CD4-positive, alpha-beta T cell (primary cell): ENCODE data around the gene MACROD2. TPM values are rescaled to one million over a fixed set of nuclear protein-coding genes. Genes with fewer than 3 reads are reported as not detected.

ENCODE experiments used
- ATAC-seq: fragments of 200-7000 bp; cut with Tn5 transposase; one replicate; pipeline ENCODE4 v1.10.0; 2022; ENCODE audit warnings: mild to moderate bottlenecking; ENCODE audit not compliant: poor library complexity
- CTCF ChIA-PET: fragments of 350-600 bp; sonication (Branson Sonifier 250); formaldehyde crosslinking; loops from one replicate; lab custom pipeline; 2021; ENCODE audit warnings: antibody characterized with exemption, inconsistent platforms; lab: Charles Lee
- POLR2A ChIA-PET: fragments of 350-600 bp; sonication (Branson Sonifier 250); formaldehyde crosslinking; loops from one replicate; lab custom pipeline; 2021; ENCODE audit warnings: antibody characterized with exemption, inconsistent platforms; lab: Charles Lee
- DNase-seq, 14 experiments: peaks; one replicate each; pipeline ENCODE4 v3.0.0-alpha.2; 2013 to 2020; ENCODE audit warnings: mixed read lengths in 2 of 14
- H3K27ac ChIP-seq, 2 donors: one replicate each; pipeline versions ENCODE4 v1.5.1 to v1.7.0; 2013; ENCODE audit warnings: low read length in 2 of 2, low read depth in 1 of 2, mild to moderate bottlenecking in 1 of 2
- H3K27me3 ChIP-seq, 2 experiments: 1 replicate in 1 of 2; 2 replicates in 1 of 2; pipeline versions ENCODE4 v1.6.1 to v1.7.0; 2013; ENCODE audit warnings: low read length in 2 of 2, control low read depth in 1 of 2, mild to moderate bottlenecking in 1 of 2, moderate library complexity in 1 of 2; ENCODE audit not compliant: insufficient read depth in 2 of 2, control insufficient read depth in 1 of 2
- H3K36me3 ChIP-seq: one replicate; pipeline ENCODE4 v1.6.1; 2013; ENCODE audit warnings: low read length, control low read depth; ENCODE audit not compliant: insufficient read depth
- H3K4me1 ChIP-seq: one replicate; pipeline ENCODE4 v1.6.1; 2013; ENCODE audit warnings: low read length, control low read depth; ENCODE audit not compliant: insufficient read depth
- H3K4me3 ChIP-seq: one replicate; pipeline ENCODE4 v1.5.1; 2013; ENCODE audit warnings: mild to moderate bottlenecking, low read length, moderate library complexity
- H3K9me3 ChIP-seq, 2 experiments: 1 replicate in 1 of 2; 2 replicates in 1 of 2; pipeline versions ENCODE4 v1.6.1 to v1.7.0; 2013; ENCODE audit warnings: low read length in 2 of 2, mild to moderate bottlenecking in 2 of 2, control low read depth in 1 of 2, moderate library complexity in 1 of 2; ENCODE audit not compliant: control insufficient read depth in 1 of 2, insufficient read depth in 1 of 2
- H3K27ac Mint-ChIP-seq: one replicate; pipeline ENCODE4 v1.8.0; 2020; ENCODE audit warnings: mixed read lengths
- H3K27me3 Mint-ChIP-seq: one replicate; pipeline ENCODE4 v1.8.0; 2021; ENCODE audit warnings: mixed read lengths
- H3K36me3 Mint-ChIP-seq: one replicate; pipeline ENCODE4 v1.8.0; 2021; ENCODE audit warnings: low read depth, mixed read lengths
- H3K4me1 Mint-ChIP-seq: one replicate; pipeline ENCODE4 v1.8.0; 2021; ENCODE audit warnings: low read depth, mixed read lengths
- H3K4me3 Mint-ChIP-seq: one replicate; pipeline ENCODE4 v1.8.0; 2020; ENCODE audit warnings: mild to moderate bottlenecking, mixed read lengths
- H3K9me3 Mint-ChIP-seq: one replicate; pipeline ENCODE4 v1.8.0; 2020; ENCODE audit warnings: mixed read lengths
- CTCF ChIP-seq: fragments of 200-600 bp; IDR thresholded peaks from one replicate; pipeline ENCODE4 v1.8.0; 2022; ENCODE audit warnings: antibody characterized with exemption, mild to moderate bottlenecking
- intact Hi-C, 2 experiments: fragments of 100-400 bp; cut with DNase I in 1 of 2; cut with micrococcal nuclease in 1 of 2; formaldehyde crosslinking; loops; one replicate each; pipeline versions ENCODE4 v1.15.1 to v1.9.0; 2023 to 2025; cut with DNase I, micrococcal nuclease
- total RNA-seq, 174 experiments: library from RNA in 2 of 174; stranded (reverse) in 2 of 174; gene quantifications; one replicate each; pipeline ENCODE4 v1.2.3 and lab custom pipeline; 2021 to 2026

MACROD2 gene
- total RNA-seq, 2 experiments from 2014 or later: not detected

- no peak overlapping the region for H3K27ac Mint-ChIP-seq
- H3K4me1 ChIP-seq: no peaks in the 10 kb centered on the region
- ATAC-seq: no peak
- H3K36me3 Mint-ChIP-seq: no peaks in the 10 kb centered on the region
- intact Hi-C loops: no loop called here
- no peak for TF ChIP-seq CTCF
- H3K27me3 ChIP-seq: no peaks in the 10 kb centered on the region
- no peak overlapping the region for H3K4me3 Mint-ChIP-seq
- CTCF ChIA-PET: no interaction called here
- peaks cover 0 to 22% of the 10 kb centered on the region in 2 experiments for H3K9me3 ChIP-seq
- H3K9me3 Mint-ChIP-seq: no peaks in the 10 kb centered on the region
- H3K36me3 ChIP-seq: no peaks in the 10 kb centered on the region
- H3K27me3 Mint-ChIP-seq: no peaks in the 10 kb centered on the region
- POLR2A ChIA-PET: no interaction called here
- no peak for DNase-seq
- no peak overlapping the region for H3K27ac ChIP-seq
- H3K4me1 Mint-ChIP-seq: no peaks in the 10 kb centered on the region
- no peak overlapping the region for H3K4me3 ChIP-seq
These were observed 1038.6 kb downstream of the MACROD2 start for GRCh38 chr20:15033891-15034290.

- no peaks in the 10 kb centered on the region for H3K27me3 ChIP-seq
- intact Hi-C loops: no loop called here
- Mint-ChIP-seq H3K9me3 (peaks cover 2% of the 10 kb centered on the region), H3K27me3 (no peaks in the 10 kb centered on the region), H3K4me3 (no peak overlapping the region), H3K36me3 (no peaks in the 10 kb centered on the region), H3K27ac (no peak overlapping the region), H3K4me1 (no peaks in the 10 kb centered on the region)
- H3K27ac ChIP-seq: no peak overlapping the region
- no peak overlapping the region for H3K4me3 ChIP-seq
- H3K4me1 ChIP-seq: no peaks in the 10 kb centered on the region
- H3K9me3 ChIP-seq: peaks cover 0 to 10% of the 10 kb centered on the region in 2 experiments
- no peak for ATAC-seq
- POLR2A ChIA-PET: no interaction called here
- no peak for TF ChIP-seq CTCF
- no peak for DNase-seq
- H3K36me3 ChIP-seq: no peaks in the 10 kb centered on the region
- CTCF ChIA-PET: no interaction called here
These were observed 1041.6 kb downstream of the MACROD2 start for GRCh38 chr20:15036948-15037347.

DNA sequence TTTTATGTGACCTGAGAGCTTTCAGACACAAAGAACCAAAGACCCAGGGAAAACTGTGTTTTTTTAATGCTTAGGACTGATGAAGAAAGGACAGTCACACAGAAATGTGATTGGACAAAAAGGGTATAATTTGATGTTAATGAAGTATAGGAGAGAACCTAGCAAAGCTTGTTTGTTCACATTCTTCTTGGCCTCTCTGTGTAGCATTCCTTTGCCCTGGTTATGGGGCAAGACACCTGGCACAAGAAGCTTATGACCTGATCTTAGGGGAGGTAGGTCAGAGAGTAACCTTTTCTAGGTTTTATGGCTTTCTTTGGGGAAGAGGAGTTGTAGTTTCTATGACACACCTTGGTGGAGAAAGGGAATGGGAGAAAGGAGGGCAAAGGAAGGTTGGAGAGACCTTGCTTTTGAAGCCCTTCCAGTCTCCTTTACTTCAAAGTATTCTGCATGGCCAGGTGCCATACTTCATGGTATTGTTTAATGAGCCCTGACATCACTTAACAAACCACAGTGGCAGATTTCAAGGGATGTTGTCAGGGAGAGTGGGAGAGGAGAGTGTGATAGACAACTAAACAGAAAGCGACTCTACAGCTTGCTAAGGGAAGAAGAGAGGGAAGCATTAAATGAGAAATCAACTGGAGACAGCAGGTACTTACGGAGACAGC, 1043.9 kb downstream of the MACROD2 start:
- peaks cover 2% of the 10 kb centered on the region for H3K9me3 Mint-ChIP-seq
- H3K36me3 Mint-ChIP-seq: no peaks in the 10 kb centered on the region
- Histone ChIP-seq H3K9me3 (peaks cover 0 to 9% of the 10 kb centered on the region in 2 experiments), H3K27ac (no peak overlapping the region), H3K4me1 (no peaks in the 10 kb centered on the region), H3K27me3 (no peaks in the 10 kb centered on the region), H3K4me3 (no peak overlapping the region), H3K36me3 (no peaks in the 10 kb centered on the region)
- H3K27ac Mint-ChIP-seq: no peak overlapping the region
- H3K4me1 Mint-ChIP-seq: no peaks in the 10 kb centered on the region
- intact Hi-C loops: no loop called here
- no peak for TF ChIP-seq CTCF
- ChIA-PET POLR2A (no interaction called here), CTCF (no interaction called here)
- no peak for ATAC-seq
- no peaks in the 10 kb centered on the region for H3K27me3 Mint-ChIP-seq
- H3K4me3 Mint-ChIP-seq: no peak overlapping the region
- no peak for DNase-seq
